Hematopoietic multipotent progenitor cell treated with erythropoietin and hydrocortisone succinate and interleukin-3 and kit ligand, for 4 days (in vitro differentiated cells): ENCODE measurements around the gene NDUFA3.
"Not testable (repeated sequence)": the region's sequence is repeated elsewhere in the genome, so short reads cannot be mapped to it uniquely, and the experiment has no call there.

Source experiments
- DNase-seq: peaks from one replicate; pipeline ENCODE4 v3.0.0-alpha.2; 2015

Gene NDUFA3

DNA sequence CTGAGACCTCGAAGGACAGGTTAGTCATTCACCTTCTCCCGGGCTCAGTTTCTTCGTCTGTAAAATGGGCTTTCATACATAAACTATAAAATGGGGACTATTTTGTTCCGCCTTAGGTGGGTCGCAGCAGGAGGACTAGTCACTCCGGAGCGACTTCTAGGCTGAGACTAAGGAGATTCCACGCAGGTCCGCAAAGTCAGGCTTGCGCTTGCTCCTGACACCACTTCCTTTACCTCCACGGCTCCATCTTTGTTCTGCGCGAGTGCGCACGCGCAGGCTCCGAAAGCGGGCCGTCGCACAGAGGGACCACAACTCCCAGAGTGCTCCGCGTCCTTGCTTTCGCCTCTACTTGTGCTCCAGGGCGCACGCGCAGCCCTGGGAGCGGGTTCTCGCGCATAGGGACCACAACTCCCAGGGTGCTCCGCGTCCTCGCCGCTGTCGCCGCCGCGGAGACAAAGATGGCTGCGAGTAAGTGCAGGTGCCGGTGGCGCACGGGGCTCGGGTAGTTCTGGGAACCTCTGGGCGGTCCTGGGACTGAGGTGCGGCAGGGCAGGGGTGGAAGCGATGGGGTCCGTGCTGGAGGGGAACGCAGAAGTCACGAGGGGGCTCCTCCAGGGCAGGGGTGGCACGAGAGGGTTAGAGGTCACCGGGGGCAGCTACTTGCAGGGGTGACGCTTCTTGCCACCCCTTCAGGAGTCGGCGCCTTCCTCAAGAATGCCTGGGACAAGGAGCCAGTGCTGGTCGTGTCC lies at the start of gene NDUFA3:
Gene NDUFA3 (plus strand): TSS at position 435 of the 749 bp plus-strand sequence. CDS start 24 bp downstream, at position 459.
- DNase-seq, result peak; percentile 99

- DNase-seq, result peak; percentile 24
These were observed 40.0 kb upstream of the NDUFA3 start for GRCh38 chr19:54062643-54063042.

GRCh38 chr19:54063350-54064116 lies 39.1 kb upstream of the NDUFA3 start, which contains the start of gene VSTM1:
VSTM1 (minus strand) TSS chr19:54063897; CDS start chr19:54063777, 120 bp downstream.
- DNase-seq, result peak; percentile 10

DNA sequence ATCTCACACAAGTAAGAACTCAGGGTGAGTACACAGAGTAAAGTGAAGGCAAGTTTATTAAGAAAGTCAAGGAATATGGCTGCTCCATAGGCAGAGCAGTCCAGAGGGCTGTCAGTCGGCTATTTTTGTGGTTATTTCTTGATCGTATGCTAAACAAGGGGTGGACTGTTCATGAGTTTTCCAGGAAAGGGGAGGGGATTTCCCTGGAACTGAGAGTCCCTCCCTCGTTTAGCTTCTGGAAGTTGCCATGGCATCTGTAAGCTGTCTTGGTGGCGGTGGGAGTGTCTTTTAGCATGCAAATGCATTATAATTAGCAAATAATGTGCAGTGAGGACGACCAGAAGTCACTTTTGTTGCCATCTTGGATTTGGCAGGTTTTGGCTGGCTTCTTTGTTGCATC lies 33.2 kb upstream of the NDUFA3 start:
- no peak for DNase-seq

DNA sequence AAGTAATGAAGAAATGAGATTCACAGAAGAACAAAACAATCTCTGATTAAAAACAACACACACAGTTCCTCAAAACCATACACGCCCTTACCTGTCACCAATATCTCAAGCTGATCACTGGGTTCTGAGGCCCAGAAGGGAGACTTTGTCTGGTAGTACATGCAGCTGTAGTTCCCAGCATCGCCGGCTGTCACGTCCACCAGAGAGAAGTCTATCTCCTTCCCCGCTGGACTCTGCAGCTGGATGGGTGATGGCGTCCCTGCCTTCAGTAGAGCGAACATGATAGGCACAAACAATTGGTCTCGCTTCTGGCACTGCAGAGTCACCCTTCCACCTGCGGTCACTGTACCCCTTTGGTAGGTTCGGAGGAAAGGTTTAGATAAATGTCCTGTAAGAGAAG lies 28.8 kb upstream of the NDUFA3 start:
- DNase-seq, result no peak

- DNase-seq, result no peak
These were observed 27.8 kb upstream of the NDUFA3 start for GRCh38 chr19:54074851-54075250.

DNA sequence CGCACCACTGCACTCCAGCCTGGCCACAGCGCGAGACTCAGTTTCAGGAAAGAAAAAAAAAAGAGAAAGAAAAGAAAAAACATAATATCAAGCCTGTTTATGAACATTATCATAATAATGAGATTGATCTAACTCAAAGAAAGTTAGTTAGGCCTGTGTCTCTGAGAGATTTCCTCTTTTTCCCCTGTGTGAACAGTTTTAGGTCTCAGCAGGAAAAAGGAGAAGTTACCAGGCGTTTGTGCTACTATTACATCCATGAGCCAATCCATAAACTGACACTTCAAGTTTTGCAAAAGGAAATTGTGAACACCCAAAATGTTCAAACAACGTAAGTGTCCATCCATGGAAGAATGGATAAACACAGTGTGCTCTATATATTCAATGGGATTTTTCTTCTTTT lies 25.3 kb upstream of the NDUFA3 start:
- DNase-seq, result peak; percentile 67

DNA sequence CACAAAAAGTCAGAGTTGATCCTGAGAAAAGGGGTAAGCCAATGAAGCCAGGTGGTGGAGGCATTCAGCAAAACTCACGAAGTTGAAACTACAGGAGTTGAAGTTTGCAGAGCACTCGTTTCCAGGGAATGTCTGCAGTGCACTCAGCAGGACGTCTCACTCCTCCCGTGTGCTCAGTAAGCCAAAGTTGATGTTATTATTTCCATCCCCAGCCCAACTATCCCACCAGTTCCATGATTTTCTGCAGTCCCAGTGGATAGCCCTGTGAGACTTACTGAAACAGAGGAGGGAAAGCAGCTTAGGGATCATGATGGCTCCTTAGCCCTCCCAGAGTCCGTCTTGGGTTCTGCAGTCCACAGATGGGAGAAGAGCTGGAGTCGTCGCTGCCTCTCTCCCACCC lies 21.6 kb upstream of the NDUFA3 start, which contains the start of gene TARM1:
Gene TARM1 (minus strand): TSS at position 334 of the 400 bp plus-strand sequence. CDS start 25 bp downstream, at position 309.
- no peak for DNase-seq

DNA sequence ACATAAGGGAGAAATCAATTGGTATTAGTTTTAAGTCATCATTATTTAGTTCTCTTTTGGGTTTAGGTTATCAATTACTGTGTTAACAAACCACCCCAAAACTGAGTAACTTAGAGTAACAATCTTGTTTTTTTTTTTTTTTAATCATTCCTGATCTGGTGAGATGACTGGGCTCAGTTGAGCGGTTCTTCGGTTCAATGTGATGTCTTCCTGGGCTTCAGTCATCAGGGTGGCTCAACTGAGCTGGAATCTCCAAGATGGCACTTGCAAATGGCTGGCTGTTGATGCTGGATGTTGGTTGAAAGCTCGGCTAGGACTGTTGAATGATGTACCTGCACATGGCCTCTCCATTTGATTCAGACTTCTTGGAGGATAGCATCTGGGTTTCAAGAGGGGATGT lies 18.2 kb upstream of the NDUFA3 start:
- no peak for DNase-seq

GRCh38 chr19:54094426-54095000 lies 8.1 kb upstream of the NDUFA3 start:
- peak; percentile 56 for DNase-seq

DNA sequence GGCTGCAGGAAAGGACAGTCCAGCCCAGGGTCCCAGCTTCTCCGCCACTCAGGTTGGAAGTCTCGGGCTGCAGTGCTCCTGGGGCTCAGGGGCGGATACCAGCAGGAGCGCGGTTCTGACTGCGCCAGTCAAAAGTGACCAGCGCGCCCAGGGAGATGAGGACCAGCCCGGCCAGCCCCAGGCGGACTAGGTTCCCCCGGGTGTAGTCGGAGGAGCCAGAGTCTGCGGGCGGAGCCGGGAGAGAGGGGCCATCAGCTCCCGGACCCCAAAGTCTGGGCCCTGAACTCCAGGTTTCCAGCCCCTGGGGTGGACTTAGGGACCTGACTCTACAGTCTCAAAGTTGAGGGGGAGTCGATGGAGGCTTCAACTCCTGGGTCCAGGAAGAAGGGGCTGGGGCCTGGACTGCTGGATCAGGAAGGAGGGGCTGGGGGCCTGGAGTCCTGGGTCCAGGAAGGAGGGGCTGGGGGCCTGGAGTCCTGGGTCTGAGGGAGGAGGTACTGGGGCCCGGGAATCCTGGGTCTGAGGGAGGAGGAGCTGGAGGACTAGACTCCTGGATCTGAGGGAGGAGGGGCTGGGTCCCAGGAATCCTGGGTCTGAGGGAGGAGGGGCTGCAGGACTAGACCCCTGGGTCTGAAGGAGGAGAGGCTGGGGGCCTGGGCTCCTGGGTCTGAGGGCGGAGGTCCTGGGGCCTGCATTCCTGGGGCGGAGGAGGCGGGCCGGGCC lies 7.4 kb upstream of the NDUFA3 start:
- no peak for DNase-seq

GRCh38 chr19:54095859-54096616 lies 6.6 kb upstream of the NDUFA3 start:
- DNase-seq, result peak; percentile 70

DNA sequence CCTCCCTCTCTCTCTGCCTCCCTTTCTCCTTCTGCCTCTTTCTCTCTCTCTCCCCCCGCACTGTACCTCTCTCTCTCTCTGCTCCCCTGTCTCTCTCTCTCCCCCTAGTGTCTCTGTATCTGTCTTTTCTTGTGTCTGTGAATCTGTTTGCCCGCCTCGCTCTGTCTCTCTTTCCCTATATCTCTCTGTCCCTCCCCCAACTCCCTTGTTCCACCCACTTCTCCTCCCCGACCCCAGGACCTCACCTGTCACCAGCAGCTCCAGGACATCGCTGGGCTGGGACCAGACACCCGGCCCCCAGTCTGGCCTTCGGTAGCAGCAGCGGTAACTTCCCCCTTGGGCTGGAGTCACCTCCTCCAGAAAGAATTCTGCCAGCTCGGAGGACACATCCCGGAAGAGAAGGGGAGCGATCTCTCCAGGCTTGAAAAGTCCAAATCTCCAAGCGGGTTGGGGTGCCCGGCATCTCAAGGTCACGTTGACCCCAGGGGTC lies 6.0 kb upstream of the NDUFA3 start:
- peak; percentile 59 for DNase-seq

GRCh38 chr19:54099190-54099902 lies 3.3 kb upstream of the NDUFA3 start:
- DNase-seq, result no peak

- not testable (repeated sequence) for DNase-seq
These were observed 2.8 kb upstream of the NDUFA3 start for GRCh38 chr19:54099903-54100255.

- DNase-seq, result peak; percentile 52
These were observed 2.1 kb upstream of the NDUFA3 start, which contains the start of gene OSCAR for GRCh38 chr19:54100561-54100960. OSCAR (minus strand) TSS chr19:54100803; CDS start chr19:54100792, 11 bp downstream.

DNA sequence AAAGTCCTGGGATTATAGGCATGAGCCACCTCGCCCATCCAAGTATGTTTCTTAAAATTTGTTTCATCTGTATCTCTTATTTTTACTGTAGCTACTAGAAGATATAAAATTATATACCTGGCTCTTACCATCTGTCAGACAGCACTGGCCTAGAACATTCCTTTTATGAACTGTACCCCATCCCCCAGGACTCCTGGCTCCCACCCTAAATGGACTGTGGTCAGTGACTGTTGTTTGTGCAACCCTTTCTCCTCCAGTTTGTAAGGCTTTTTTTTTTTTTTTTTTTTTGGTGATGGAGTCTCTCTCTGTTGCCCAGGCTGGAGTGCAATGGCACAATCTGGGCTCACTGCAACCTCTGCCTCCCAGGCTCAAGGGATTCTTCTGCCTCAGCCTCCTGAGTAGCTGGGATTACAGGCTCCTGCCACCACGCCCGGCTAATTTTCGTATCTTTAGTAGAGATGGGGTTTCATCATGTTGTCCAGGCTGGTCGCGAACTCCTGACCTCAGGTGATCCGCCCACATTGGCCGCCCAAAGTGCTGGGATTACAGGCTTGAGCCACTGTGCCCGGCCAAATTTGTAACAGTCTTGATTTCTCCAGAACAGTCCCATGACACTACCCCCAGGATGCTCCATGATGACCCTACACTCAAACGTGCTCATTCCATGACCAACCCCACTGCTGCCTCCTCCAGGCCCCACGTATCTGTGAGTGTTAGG lies 2.5 kb downstream of the NDUFA3 start:
- no peak for DNase-seq

DNA sequence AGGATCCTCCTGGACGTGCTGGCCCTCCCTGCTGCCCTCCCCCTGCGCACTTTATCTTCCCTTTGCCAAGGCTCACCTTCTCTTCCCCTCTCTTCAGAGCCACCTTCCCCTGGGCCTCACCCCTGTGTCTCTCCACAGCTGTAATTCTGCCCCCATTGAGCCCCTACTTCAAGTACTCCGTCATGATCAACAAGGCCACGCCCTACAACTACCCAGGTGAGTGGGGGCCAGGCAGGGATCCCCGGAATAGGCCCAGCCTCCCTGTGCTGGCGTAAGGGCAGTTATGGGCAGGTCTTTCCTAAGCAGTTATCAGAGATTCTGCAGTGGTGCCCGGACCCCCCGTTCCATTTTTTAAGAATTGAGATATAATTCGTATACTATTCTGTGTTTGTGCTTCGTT lies 3.1 kb downstream of the NDUFA3 start:
- no peak for DNase-seq

GRCh38 chr19:54106716-54107115 lies 4.1 kb downstream of the NDUFA3 start:
- DNase-seq, result no peak

DNA sequence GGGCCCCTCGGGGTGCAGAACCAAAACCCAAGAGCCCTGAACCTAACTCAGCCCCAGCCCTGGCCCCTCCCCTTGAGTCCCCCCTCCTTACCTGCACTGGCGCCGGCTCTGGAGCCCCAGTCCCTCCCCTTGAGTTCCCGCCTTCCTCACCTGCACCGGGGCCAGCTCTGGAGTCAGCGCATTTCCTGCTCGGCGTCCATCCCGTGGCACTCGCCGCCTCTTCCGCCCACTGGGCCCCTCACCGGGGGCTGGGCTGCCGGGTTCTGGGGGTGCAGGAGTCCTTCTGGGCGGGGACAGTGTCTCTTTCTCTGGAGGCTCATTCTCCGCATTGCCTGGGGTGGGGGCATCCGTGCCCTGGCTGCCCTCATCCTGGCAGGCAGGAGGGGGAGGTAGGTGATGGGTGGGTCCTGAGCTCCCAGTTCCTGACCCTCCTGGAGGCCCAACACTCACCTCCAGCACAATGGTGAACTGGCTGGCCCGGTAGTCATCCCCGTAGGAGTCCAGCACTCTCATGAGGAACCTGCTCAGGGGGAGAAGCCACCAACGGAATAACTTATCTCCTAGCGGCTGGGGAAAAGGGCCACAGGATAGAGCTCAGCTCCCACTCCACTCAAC lies 5.3 kb downstream of the NDUFA3 start:
- no peak for DNase-seq
